Brain microvascular endothelial cell (primary cell): ENCODE results near the gene TIGD3.

ENCODE experiments used
- DNase-seq: peaks from one replicate; pipeline ENCODE4 v3.0.0-alpha.2; 2020
- H3K27ac ChIP-seq: fragments of 250-450 bp; sonication (Bioruptor Pico); 2 replicates; pipeline ENCODE4 v1.5.1; 2020; ENCODE audit warnings: mild to moderate bottlenecking, moderate library complexity
- H3K27me3 ChIP-seq: fragments of 250-450 bp; sonication (Bioruptor Pico); replicated peaks from 2 replicates; pipeline ENCODE4 v1.5.1; 2020; ENCODE audit warnings: mild to moderate bottlenecking
- H3K36me3 ChIP-seq: fragments of 250-450 bp; sonication (Bioruptor Pico); replicated peaks from 2 replicates; pipeline ENCODE4 v1.5.1; 2020; ENCODE audit warnings: mild to moderate bottlenecking
- H3K4me3 ChIP-seq: 2 replicates; pipeline ENCODE4 v1.5.1; 2011; ENCODE audit warnings: low read depth, mild to moderate bottlenecking, control low read depth, low read length, moderate library complexity
- in situ Hi-C: cut with HindIII; loops from 2 replicates; pipeline ENCODE4 v1.10.0; 2017; ENCODE audit warnings: low sequenced_read_pairs, low pct_ligation_motif_present
- TF ChIP-seq, protein P1 (sequence below): IDR thresholded peaks from 2 replicates; pipeline ENCODE4 v1.5.1; 2011; ENCODE audit warnings: low read depth, mild to moderate bottlenecking, moderate library complexity, low read length, control low read depth, inconsistent platforms; ENCODE audit errors: missing control alignments

The TIGD3 gene

DNA sequence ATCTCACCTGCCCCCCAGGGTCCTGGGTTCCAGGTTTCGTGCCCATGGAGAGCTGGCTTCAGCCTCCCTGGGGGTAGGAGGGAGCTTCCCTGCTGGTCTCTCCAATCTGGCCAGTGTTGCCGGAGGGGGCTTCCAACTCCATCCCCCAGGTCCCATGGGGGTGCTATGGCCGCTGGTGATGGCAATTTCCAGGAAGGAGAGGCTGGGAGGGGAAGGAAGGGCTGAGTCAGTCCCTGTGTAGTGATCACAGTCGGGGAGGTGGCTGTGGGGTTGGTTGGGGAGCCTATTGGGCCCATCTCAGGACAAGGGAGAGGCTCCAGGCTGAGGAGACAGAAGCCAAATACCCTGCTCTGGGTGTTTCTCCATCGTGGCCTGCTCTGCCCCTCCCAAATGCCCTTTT is 45.5 kb upstream of the TIGD3 start:
- no peak for DNase-seq
- no peak overlapping the region for H3K27ac ChIP-seq

DNA sequence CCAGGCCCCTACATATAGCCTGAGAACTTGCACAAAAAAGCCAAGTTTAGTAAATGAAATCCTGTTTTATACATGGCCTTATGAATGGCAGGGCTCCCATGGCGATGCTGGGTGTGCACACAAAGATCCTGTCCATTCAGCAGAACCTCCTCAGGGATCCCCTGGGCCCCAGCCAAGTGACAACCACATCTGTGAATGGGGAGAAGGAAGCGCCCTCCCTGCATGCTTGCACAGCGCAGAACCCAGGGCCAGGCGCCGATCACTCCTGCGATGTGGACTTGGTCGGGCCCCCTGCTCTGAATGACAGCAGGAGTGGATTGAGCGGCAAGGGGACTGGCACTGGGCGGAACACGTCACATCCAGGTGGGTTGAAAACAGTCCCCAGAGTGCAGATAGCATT is 44.3 kb upstream of the TIGD3 start:
- no peak overlapping the region for H3K4me3 ChIP-seq

More for the DNA sequence above, 45.5 kb upstream of the TIGD3 start:
- no peaks in the 10 kb centered on the region for H3K27me3 ChIP-seq
- no peaks in the 10 kb centered on the region for H3K36me3 ChIP-seq
- TF ChIP-seq, protein P1, sequence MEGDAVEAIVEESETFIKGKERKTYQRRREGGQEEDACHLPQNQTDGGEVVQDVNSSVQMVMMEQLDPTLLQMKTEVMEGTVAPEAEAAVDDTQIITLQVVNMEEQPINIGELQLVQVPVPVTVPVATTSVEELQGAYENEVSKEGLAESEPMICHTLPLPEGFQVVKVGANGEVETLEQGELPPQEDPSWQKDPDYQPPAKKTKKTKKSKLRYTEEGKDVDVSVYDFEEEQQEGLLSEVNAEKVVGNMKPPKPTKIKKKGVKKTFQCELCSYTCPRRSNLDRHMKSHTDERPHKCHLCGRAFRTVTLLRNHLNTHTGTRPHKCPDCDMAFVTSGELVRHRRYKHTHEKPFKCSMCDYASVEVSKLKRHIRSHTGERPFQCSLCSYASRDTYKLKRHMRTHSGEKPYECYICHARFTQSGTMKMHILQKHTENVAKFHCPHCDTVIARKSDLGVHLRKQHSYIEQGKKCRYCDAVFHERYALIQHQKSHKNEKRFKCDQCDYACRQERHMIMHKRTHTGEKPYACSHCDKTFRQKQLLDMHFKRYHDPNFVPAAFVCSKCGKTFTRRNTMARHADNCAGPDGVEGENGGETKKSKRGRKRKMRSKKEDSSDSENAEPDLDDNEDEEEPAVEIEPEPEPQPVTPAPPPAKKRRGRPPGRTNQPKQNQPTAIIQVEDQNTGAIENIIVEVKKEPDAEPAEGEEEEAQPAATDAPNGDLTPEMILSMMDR = no peak
- no peak overlapping the region for H3K4me3 ChIP-seq
- in situ Hi-C loops = no loop called here

DNA sequence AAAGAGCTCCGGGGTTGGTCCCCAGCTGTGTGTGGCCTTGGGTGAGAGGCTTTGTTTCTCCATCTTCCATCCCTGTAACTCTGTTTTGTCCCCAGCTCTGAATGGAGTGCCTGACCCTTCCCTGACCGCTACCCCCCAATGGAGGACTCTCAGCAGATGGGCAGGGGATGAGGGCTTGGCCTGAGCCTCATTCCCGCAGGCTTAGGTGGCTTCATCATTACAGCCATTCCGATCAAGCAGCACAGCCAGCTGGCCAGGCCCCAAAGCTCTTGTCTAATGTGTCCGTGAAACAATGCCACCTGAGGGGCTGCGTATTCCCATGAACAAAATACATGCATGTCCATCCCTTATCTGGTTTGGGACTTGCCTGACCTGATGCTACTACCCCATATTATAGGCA is 43.8 kb upstream of the TIGD3 start:
- Histone ChIP-seq H3K27me3 (no peaks in the 10 kb centered on the region), H3K27ac (no peak overlapping the region), H3K4me3 (no peak overlapping the region), H3K36me3 (no peaks in the 10 kb centered on the region)
- in situ Hi-C loops = no loop called here
- DNase-seq = no peak
- TF ChIP-seq, protein P1 = no peak

More for the DNA sequence above, 44.3 kb upstream of the TIGD3 start:
- TF ChIP-seq, protein P1 = no peak
- no peaks in the 10 kb centered on the region for H3K36me3 ChIP-seq
- in situ Hi-C loops = no loop called here
- H3K27me3 ChIP-seq = no peaks in the 10 kb centered on the region
- no peak for DNase-seq
- H3K27ac ChIP-seq = no peak overlapping the region

DNA sequence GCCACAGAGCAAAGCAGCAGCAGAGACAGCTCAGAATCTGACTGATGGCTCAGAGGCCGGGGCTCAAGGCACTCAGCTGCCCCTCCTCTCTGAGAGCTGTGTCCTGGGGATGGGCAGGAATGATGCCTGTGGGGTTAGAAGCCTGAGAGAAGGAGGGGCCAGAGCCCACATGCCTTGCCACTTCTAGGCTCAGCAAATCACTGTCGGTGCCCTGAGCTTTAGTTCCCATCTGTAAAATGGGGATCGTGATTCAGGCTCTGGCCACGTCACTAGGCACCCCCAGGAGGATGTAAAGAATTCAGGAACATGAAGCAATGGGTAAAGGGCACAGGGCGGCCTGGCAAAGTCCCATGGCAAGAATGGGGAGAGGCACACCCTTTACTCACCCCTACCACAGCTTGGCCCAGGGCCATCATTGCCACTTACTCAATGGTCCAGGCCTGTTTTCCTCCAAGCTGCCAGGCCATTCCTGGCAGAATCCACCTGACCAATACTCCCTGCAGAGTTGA is 43.3 kb upstream of the TIGD3 start:
- no peak overlapping the region for H3K4me3 ChIP-seq
- H3K27me3 ChIP-seq = no peaks in the 10 kb centered on the region
- H3K36me3 ChIP-seq = no peaks in the 10 kb centered on the region
- in situ Hi-C loops = no loop called here
- TF ChIP-seq, protein P1 = no peak
- DNase-seq = no peak
- no peak overlapping the region for H3K27ac ChIP-seq

DNA sequence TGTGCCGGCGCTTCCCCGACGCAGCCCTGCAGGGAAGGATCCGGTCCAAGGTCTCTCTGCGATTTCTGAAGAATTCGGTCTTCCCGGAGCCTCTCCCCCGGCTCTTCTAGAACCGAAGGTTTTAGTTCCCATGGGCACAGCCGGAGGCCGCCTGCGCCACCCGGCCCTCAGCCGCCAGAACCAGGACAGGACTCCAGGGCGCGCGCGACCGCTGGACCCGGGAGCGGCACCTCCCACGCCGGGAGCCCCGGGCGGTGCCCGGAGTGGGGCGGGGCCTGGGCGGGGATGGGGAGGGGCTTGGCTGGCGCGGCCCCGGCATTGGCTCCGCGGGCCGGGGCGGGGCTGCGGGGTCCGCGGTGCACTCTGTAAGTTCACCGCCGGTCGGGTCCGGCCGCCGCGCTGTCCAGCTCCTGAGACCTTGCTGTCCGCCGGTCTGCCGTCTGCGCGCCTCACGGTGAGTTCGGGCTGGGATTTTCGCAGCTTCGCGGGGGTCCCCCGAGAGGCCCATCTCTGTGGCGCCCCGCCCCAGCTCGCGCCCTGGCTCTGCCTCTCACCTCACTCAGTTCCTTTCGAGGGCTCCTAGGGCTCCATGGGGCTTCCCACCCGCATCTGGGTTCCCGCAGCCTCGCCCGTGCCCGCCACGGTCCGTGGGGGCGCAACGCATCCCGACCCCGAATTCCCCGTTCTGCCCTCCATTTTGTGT is 39.9 kb upstream of the TIGD3 start, which contains the start of gene CDC42EP2:
CDC42EP2 (plus strand) TSS at position 366 of the 703 bp plus-strand sequence. CDS start 6,033 bp downstream, outside the sequence.
- Histone ChIP-seq H3K27ac (peak within 1 kb of the TSS; percentile 85), H3K4me3 (peak within 1 kb of the TSS; percentile 89), H3K27me3 (no peaks in the 10 kb centered on the region), H3K36me3 (peaks cover 4% of the 10 kb centered on the region)
- TF ChIP-seq, protein P1 = no peak
- peak; percentile 73 for DNase-seq
- in situ Hi-C loops = no loop called here
